ENCODE data around the gene WDFY1.

DNA sequence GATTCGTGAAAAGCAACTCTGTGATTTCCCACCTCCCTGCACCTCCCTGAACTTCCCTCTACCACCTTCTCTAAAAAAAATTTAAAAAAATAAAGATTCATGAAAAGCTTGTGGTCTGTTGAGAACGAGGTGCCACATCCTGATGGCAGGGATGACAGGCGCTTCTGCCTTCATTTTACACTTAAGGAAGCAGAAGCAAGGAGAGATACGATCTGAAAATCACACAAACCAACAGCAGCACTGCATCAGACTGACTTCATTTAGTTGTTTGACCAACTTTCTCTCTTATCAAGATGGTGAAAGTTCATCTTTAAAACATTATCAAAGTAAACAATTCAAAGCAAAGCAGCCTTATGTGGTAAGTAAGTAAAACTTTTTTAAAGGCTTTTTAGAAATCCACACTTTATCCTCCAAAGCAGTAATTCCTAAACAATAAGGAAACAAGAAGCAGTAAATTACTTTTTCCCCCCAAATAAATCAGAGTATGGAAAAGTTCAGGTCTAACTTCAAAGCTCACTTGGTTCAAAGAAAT, 15.5 kb downstream of the WDFY1 start:
- no peak for TF ChIP-seq EZH2phosphoT487 (IDR thresholded peaks at IDR 0.05; ENCODE audit: borderline replicate concordance, low read length)
- TF ChIP-seq, protein P1, sequence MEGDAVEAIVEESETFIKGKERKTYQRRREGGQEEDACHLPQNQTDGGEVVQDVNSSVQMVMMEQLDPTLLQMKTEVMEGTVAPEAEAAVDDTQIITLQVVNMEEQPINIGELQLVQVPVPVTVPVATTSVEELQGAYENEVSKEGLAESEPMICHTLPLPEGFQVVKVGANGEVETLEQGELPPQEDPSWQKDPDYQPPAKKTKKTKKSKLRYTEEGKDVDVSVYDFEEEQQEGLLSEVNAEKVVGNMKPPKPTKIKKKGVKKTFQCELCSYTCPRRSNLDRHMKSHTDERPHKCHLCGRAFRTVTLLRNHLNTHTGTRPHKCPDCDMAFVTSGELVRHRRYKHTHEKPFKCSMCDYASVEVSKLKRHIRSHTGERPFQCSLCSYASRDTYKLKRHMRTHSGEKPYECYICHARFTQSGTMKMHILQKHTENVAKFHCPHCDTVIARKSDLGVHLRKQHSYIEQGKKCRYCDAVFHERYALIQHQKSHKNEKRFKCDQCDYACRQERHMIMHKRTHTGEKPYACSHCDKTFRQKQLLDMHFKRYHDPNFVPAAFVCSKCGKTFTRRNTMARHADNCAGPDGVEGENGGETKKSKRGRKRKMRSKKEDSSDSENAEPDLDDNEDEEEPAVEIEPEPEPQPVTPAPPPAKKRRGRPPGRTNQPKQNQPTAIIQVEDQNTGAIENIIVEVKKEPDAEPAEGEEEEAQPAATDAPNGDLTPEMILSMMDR (IDR thresholded peaks at IDR 0.05; ENCODE audit: low read depth, low read length, poor library complexity, severe bottlenecking), result no peak
